LNCAP (cell line): Measurements from ENCODE around the gene ZCCHC24.

ENCODE experiments used
- CTCF ChIP-seq: fragments of 450-650 bp; IDR thresholded peaks from 2 replicates; pipeline ENCODE4 v1.5.1; 2017; ENCODE audit warnings: mild to moderate bottlenecking

ZCCHC24 gene

GRCh38 chr10:79400146-79401004 is 45.0 kb downstream of the ZCCHC24 start:
- TF ChIP-seq CTCF = peak; percentile 83

- no peak for TF ChIP-seq CTCF
Measured at GRCh38 chr10:79399223-79399831, 46.1 kb downstream of the ZCCHC24 start.

- no peak for TF ChIP-seq CTCF
Measured at GRCh38 chr10:79398642-79399041, 46.8 kb downstream of the ZCCHC24 start.

GRCh38 chr10:79397575-79398303 is 47.7 kb downstream of the ZCCHC24 start:
- TF ChIP-seq CTCF = no peak

- no peak for TF ChIP-seq CTCF
Measured at GRCh38 chr10:79397051-79397450, 48.4 kb downstream of the ZCCHC24 start.

- no peak for TF ChIP-seq CTCF
Measured at GRCh38 chr10:79396520-79396919, 48.9 kb downstream of the ZCCHC24 start.

GRCh38 chr10:79394664-79395063 is 50.8 kb downstream of the ZCCHC24 start:
- no peak for TF ChIP-seq CTCF
